Subcutaneous abdominal adipose tissue (tissue), 5 donors: ENCODE data around the gene MRPS18B.

Experiments
- H3K27ac ChIP-seq: one replicate; pipeline ENCODE4 v1.7.0; 2013; ENCODE audit warnings: low read depth, mild to moderate bottlenecking, inconsistent platforms, low read length, moderate library complexity
- H3K27me3 ChIP-seq, 5 donors: one replicate each; pipeline ENCODE4 v1.7.0; 2013; ENCODE audit warnings: low read length in 5 of 5, inconsistent platforms in 1 of 5; ENCODE audit not compliant: control insufficient read depth in 5 of 5, insufficient read depth in 4 of 5
- H3K36me3 ChIP-seq, 5 donors: one replicate each; pipeline ENCODE4 v1.7.0; 2013; ENCODE audit warnings: low read length in 5 of 5; ENCODE audit not compliant: control insufficient read depth in 5 of 5, insufficient read depth in 5 of 5
- H3K4me1 ChIP-seq, 5 donors: one replicate each; pipeline ENCODE4 v1.7.0; 2013; ENCODE audit warnings: low read length in 5 of 5, mild to moderate bottlenecking in 3 of 5, moderate library complexity in 1 of 5; ENCODE audit not compliant: control insufficient read depth in 5 of 5, insufficient read depth in 5 of 5
- H3K4me3 ChIP-seq, 5 donors: one replicate each; pipeline ENCODE4 v1.7.0; 2013; ENCODE audit warnings: low read length in 5 of 5, low read depth in 1 of 5
- H3K9ac ChIP-seq, 5 donors: one replicate each; pipeline ENCODE4 v1.7.0; 2013; ENCODE audit warnings: low read length in 5 of 5, mild to moderate bottlenecking in 4 of 5, moderate library complexity in 3 of 5
- H3K9me3 ChIP-seq, 5 donors: one replicate each; pipeline ENCODE4 v1.7.0; 2013; ENCODE audit warnings: low read length in 5 of 5; ENCODE audit not compliant: control insufficient read depth in 5 of 5
- donor health status: healthy.
- donor health status: healthy.
- donor health status: healthy.
- donor health status: healthy.
- donor health status: healthy.

MRPS18B gene

DNA sequence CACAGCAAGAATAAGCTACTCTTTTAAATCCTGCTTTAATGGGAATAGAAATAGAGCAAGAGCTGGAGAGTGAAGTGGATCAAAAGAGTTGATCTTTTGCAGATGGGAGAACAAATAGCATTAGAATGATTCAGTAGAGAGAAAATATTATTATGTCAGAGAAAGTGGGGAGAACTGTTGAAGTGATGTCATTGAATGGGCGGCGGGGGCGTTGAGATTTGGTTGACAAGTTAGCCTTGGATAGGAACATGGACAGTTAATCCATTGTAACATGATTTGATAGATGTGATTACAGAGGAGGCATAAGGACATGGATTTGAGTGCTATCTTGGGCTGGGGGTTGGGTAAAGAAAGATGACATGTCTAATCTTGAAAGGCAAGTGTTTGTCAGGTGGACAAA lies 18.2 kb downstream of the MRPS18B start:
- Histone ChIP-seq H3K36me3 (peaks cover 0 to 39% (median 17%) of the 10 kb centered on the region in 5 donors), H3K4me1 (peaks cover 0 to 3% (median 0%) of the 10 kb centered on the region in 5 donors), H3K9ac (peak overlapping the region in 1 of 5 donors; percentile 37), H3K4me3 (no peak overlapping the region), H3K27me3 (no peaks in the 10 kb centered on the region), H3K9me3 (no peaks in the 10 kb centered on the region), H3K27ac (no peak overlapping the region)

DNA sequence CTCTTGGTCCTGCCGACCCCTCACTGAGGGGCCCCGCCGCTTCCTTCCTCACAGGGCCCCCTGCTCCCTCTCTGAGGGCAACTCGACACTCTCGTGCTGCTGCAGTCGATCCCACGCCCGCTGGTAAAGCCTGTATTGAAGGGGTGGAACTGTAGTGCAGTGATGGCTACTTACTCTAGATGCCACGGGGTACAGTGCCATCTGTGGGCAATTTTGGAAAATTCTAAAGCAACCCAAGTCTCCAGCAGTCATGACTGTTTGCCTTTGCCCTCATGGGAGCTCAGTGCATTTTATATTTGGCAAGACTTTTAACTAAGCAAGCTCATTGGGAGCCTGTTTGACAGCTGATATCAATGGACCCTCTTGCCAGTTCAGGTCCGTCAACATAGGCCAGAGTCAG lies 22.8 kb downstream of the MRPS18B start:
- Histone ChIP-seq H3K36me3 (peaks cover 0 to 52% (median 27%) of the 10 kb centered on the region in 5 donors), H3K9ac (no peak overlapping the region), H3K4me3 (no peak overlapping the region), H3K9me3 (no peaks in the 10 kb centered on the region), H3K27me3 (no peaks in the 10 kb centered on the region), H3K4me1 (peaks cover 0 to 4% (median 0%) of the 10 kb centered on the region in 5 donors), H3K27ac (no peak overlapping the region)

DNA sequence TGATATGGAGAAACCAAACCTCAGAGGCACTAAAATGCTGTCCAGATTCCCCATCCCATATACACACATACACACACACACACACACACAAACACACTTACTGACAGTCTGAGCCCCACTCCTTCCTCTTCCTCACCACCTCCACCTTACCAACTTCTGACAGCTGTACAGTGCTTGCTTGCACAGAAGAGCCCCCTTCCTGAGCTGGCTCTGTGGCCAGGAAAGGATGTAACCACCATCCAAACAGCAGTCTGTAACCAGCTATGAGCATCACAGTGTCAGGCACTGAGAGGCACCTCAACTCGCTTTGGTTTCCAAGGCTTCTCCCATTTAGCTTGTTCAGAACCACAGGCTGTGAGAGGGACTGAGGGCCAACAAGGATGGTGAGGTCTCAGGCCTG lies 23.4 kb downstream of the MRPS18B start:
- Histone ChIP-seq H3K4me3 (no peak overlapping the region), H3K27me3 (no peaks in the 10 kb centered on the region), H3K27ac (no peak overlapping the region), H3K9ac (no peak overlapping the region), H3K9me3 (no peaks in the 10 kb centered on the region), H3K36me3 (peaks cover 0 to 56% (median 29%) of the 10 kb centered on the region in 5 donors), H3K4me1 (peaks cover 0 to 4% (median 0%) of the 10 kb centered on the region in 5 donors)

DNA sequence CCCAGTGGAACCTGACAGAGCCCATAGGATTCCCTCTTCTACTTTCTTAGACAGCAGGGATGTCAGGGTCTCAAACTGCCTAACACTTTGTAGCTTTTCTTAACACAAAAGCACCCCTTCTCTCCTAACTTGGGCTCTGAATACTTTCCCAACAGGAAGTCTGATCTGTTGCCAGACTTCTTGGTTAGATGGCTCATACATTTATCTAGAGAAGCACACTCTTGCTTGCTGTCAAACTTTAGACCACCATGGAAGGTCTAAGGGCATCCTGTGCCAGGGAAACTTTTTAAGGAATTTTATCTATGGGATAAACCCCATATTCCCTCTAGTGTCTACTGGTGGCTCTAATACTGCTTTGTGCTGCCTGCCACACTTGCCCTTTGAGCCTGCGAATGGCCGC lies 26.0 kb downstream of the MRPS18B start:
- peaks cover 2 to 20% (median 17%) of the 10 kb centered on the region in 5 donors for H3K4me1 ChIP-seq
- no peak overlapping the region for H3K4me3 ChIP-seq
- peaks cover 0 to 47% (median 29%) of the 10 kb centered on the region in 5 donors for H3K36me3 ChIP-seq
- no peak overlapping the region for H3K27ac ChIP-seq
- no peak overlapping the region for H3K9ac ChIP-seq
- H3K27me3 ChIP-seq: no peaks in the 10 kb centered on the region
- no peaks in the 10 kb centered on the region for H3K9me3 ChIP-seq

DNA sequence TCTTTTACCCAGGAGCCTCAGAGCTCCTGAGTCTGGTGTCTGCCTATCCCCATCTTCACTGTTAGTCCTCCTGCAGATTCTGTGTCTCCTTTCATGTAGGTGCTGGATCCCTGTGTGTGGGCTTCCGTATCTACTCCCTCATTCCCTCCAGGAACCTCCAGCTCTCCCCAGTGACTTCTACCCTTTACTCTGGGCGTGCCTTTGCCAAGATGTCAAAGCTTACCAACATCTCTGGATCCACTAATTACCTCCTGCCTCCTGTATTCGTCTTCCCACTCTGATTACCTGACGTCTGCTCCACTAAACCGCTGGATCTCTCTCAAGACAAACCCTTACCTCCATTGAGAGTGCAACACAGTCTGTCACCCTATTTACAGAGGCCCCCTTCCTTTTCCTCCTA lies 27.1 kb downstream of the MRPS18B start:
- Histone ChIP-seq H3K36me3 (peaks cover 0 to 44% (median 29%) of the 10 kb centered on the region in 5 donors), H3K9me3 (no peaks in the 10 kb centered on the region), H3K4me1 (peaks cover 2 to 20% (median 17%) of the 10 kb centered on the region in 5 donors), H3K9ac (peak overlapping the region in 1 of 5 donors; percentile 38), H3K27ac (no peak overlapping the region), H3K4me3 (no peak overlapping the region), H3K27me3 (no peaks in the 10 kb centered on the region)

DNA sequence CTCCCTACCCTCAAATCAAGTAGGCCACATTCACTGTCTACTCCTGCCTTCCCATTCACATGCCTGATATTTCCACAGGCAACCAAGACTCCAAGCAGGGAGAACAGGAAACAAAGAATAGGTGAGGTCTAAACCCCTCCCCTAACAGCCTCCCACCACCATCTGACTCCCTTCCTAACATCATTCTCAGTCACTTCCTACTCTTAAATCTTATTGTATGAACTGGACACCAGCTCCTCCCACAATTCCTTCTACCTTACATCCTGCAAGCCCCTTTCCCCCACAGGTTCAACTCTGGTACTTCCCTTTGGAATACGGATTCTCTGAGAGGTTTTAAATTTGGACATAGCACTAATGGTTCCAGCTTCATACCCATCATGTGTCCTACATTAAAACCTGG lies 28.3 kb downstream of the MRPS18B start:
- H3K4me3 ChIP-seq: no peak overlapping the region
- H3K27ac ChIP-seq: no peak overlapping the region
- peaks cover 2 to 17% (median 15%) of the 10 kb centered on the region in 5 donors for H3K4me1 ChIP-seq
- peak overlapping the region in 1 of 5 donors; percentile 66 for H3K9ac ChIP-seq
- no peaks in the 10 kb centered on the region for H3K27me3 ChIP-seq
- H3K9me3 ChIP-seq: no peaks in the 10 kb centered on the region
- peaks cover 0 to 36% (median 24%) of the 10 kb centered on the region in 5 donors for H3K36me3 ChIP-seq

DNA sequence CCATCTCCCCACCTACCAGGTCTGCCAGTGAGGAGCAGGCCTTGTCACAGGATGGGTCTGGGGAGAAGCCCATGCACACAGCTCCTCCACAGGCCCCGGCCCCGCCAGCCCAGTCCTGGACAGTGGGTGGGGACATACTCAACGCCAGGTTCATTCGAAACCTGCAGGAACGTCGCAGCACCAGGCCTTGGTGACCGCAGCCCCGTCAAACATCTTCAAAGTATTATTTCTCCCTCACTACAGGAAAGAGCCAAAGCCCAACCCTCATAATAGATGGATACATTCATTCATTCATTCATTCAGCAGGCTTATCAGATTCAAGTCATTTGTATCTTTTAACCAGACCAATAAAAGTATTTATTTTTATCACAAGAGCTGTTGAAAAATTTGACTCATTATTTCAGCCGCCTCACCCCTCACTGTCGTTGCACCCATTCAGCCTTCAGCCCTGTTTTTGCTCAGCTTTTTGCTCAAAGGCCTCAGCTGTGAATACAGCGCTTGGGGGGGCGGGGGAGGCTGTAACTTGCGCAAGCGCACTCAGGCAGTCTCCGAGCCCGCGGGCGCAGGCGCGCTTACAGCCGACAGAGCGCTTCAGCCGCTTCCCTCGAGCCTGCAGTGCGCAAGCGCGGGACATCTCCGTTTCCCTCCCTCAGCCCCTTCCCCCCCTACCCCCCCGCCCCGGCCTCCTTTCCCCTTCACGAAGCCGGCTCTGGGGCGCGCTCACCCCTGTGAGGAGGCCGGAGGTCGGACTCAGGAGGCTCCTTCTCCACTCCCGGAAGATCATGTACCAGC lies 29.0 kb downstream of the MRPS18B start, which contains the start of gene C6orf136:
Gene C6orf136 (plus strand): TSS at position 684 of the 792 bp plus-strand sequence. CDS start 99 bp downstream, at position 783.
- Histone ChIP-seq H3K27me3 (no peaks in the 10 kb centered on the region), H3K36me3 (peaks cover 0 to 37% (median 27%) of the 10 kb centered on the region in 5 donors), H3K9ac (peak within 1 kb of the TSS in 4 of 5 donors; percentile 83 to 91 (median 86)), H3K9me3 (no peaks in the 10 kb centered on the region), H3K4me3 (peak within 1 kb of the TSS; percentile 78 to 98 (median 80)), H3K4me1 (peaks cover 2 to 17% (median 15%) of the 10 kb centered on the region in 5 donors), H3K27ac (peak within 1 kb of the TSS; percentile 77)

DNA sequence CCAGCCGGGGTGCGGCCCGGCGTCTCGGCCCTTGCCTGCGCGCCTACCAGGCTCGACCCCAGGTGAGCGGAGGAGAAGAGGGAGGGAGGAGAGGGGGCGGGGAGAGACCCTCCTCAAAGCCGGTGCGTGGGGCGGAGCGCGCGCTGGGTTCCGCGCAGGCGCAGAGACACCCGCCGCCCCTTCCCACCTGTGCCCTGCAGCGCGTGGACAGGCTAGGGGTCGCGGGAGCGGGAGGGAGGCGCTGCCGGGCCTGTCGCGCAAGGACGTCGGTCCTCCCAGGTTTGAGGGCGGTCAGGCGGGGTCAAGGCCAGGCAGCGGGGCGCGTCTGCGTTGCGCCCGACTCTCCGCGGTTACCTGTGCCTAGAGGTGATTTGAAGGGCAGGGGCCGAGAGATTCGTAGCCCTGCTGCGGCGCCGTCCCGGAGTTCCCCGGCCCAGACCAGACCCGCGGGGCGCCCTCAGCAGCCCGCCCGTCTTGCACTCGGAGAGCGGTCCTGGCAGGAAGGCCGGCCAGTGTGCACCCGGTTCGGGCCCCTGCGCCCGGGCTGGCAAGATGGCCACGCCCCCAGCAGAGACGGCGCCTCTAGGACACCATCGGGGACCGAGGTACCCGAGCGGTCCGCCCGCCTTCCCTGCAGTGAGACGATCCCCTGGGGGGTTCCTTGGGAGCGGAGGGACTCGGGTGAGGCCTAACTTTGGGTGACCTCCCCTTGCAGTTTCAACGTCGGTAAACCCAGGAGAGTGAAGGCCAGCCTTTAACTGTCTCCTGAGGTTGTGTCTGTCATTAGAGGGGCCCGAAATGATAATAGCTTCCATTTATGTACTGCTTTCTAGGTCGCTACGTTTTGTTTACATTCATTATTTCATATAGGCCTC lies 29.8 kb downstream of the MRPS18B start:
- Histone ChIP-seq H3K27ac (peak overlapping the region; percentile 77), H3K4me1 (peaks cover 2 to 17% (median 15%) of the 10 kb centered on the region in 5 donors), H3K36me3 (peaks cover 3 to 40% (median 30%) of the 10 kb centered on the region in 5 donors), H3K9me3 (no peaks in the 10 kb centered on the region), H3K4me3 (peak overlapping the region; percentile 78 to 98 (median 80)), H3K27me3 (no peaks in the 10 kb centered on the region), H3K9ac (peak overlapping the region in 4 of 5 donors; percentile 83 to 91 (median 86))

DNA sequence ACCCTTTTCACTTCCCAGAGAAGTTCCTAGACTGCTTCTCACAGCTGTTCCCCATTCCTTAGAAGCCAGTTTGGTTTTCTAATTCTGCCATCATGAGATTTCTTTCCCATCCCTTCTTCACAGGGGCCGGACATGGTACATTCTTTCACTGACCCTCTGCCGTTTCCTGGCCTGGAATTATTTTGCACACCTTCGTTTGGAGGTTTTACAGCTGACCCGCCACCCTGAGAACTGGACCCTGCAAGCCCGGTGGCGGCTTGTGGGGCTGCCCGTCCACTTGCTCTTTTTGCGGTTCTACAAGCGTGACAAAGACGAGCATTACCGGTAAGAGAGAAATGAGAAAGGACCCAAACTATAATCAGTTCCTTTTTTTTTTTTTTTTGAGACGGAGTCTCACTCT lies 33.5 kb downstream of the MRPS18B start:
- Histone ChIP-seq H3K9me3 (no peaks in the 10 kb centered on the region), H3K27ac (no peak overlapping the region), H3K4me1 (peaks cover 6 to 17% (median 15%) of the 10 kb centered on the region in 5 donors), H3K9ac (no peak overlapping the region), H3K36me3 (peaks cover 5 to 56% (median 53%) of the 10 kb centered on the region in 5 donors), H3K27me3 (no peaks in the 10 kb centered on the region), H3K4me3 (no peak overlapping the region)
